Femur (tissue), 1 donor: ENCODE data around the gene GRID2IP.
A peak's percentile ranks its signal among the peaks of the same experiment; 100 is the strongest.

ENCODE experiments used
- DNase-seq: peaks from one replicate; pipeline ENCODE4 v3.0.0-alpha.2; 2017

The GRID2IP gene

GRCh38 chr7:6559896-6560295 lies 8.6 kb upstream of the GRID2IP start:
- DNase-seq, result no peak

- DNase-seq, result no peak
These were observed 7.6 kb upstream of the GRID2IP start for GRCh38 chr7:6558837-6559236.

GRCh38 chr7:6556196-6556595 lies 4.9 kb upstream of the GRID2IP start:
- no peak for DNase-seq

- no peak for DNase-seq
These were observed 3.6 kb upstream of the GRID2IP start for GRCh38 chr7:6554848-6555247.

GRCh38 chr7:6553448-6554044 lies 2.3 kb upstream of the GRID2IP start:
- DNase-seq, result no peak

DNA sequence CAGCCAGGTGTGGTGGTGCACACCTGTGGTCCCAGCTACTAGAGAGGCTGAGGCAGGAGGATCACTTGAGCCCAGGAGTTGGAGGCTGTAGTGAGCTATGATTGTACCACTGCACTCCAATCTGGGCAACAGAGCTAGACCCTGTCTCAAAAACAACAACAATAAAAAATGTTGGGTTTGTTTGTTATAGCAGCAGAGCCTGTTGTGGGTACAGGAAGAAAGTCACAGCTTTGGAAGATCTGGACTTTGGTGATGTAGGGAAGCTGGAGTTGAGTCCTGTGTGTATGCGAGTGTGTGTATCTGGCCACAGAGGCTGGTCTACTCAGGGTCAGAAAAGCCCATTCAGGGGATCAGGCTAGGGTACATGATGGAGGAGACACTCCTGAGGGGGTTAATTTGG lies 3.9 kb downstream of the GRID2IP start:
- DNase-seq, result no peak

GRCh38 chr7:6546498-6547251 lies 4.6 kb downstream of the GRID2IP start:
- DNase-seq, result no peak

DNA sequence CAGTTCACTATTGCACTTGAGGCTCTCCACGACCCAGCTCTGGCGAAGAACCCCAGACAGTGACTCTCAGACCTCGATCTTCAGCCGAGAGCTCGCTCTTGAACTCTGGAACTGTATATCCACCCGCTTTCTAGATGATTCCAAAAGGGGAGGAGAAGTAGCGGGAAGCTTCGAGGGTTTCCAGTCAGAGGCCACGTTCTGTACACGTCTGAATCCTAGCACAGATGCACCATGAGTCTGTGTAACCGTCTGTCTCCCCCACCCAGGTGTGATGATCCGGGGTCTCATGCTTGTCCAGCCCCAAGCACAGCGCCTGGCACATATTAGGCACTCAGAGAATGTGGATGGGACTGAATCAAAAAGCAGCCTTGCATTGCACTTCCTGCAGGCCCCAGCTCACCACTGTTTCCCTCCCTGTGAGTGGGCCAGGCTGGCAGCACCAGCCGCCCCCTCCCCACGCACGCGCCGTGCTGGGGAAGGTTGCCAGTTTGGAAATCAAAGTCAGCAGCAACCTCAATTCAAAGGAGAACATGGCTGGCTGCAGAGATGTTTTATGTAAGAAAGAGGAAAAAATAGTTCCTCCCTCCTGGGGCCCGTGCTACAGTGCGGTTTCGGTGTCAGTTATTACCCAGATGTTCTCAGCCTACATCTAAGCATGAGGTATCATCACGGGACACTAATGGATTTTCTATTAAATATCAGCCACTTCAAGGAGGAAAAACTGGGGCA lies 5.7 kb downstream of the GRID2IP start:
- DNase-seq, result no peak

DNA sequence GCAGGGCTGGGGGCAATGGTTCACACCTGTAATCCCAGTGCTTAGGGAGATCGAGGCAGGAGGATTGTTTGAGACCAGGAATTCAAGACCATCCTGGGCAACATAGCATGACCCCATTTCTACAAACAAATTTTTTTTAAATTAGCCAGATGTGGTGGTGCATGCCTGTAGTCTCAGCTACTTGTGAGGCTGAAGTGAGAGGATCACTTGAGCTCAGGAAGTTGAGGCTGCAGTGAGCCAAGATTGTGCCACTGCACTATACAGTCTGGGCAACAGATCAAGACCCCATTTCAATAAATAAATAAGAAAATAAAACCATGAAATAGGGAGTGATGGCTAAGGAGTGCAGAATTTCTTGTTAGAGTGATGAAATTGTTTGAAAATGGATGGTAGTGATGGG lies 8.9 kb downstream of the GRID2IP start:
- DNase-seq, result no peak

GRCh38 chr7:6536262-6537260 lies 14.7 kb downstream of the GRID2IP start:
- DNase-seq, result peak; percentile 54

DNA sequence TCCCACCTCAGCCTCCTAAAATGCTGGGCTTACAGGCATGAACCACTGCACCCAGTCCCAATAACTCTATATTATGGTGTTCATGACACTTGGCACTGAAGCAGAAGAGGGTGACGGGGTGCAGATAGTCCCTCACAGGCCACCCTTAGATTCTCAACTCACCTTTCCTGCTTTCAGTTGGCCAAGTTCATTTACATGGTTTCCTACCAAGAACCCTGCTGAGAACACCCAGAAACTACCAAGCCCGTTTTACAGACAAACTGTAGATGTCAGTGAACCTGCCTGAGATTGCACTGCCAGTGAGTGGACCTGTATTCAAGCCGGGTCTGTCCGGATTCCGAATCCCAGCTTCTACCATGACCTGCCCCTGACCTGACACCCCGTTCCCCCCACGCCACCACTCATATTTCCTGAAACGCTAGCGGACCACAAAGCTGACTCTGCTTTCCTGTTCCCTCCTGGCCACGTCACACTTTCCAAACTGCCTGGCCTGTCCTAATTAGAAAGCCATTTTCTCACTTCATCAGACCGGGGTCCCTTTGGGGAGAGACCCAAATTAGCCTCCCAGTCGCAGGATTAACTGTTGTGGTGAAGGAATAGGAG lies 17.3 kb downstream of the GRID2IP start:
- no peak for DNase-seq

- no peak for DNase-seq
These were observed 18.7 kb downstream of the GRID2IP start for GRCh38 chr7:6532516-6532915.

GRCh38 chr7:6531492-6532279 lies 19.6 kb downstream of the GRID2IP start:
- no peak for DNase-seq

DNA sequence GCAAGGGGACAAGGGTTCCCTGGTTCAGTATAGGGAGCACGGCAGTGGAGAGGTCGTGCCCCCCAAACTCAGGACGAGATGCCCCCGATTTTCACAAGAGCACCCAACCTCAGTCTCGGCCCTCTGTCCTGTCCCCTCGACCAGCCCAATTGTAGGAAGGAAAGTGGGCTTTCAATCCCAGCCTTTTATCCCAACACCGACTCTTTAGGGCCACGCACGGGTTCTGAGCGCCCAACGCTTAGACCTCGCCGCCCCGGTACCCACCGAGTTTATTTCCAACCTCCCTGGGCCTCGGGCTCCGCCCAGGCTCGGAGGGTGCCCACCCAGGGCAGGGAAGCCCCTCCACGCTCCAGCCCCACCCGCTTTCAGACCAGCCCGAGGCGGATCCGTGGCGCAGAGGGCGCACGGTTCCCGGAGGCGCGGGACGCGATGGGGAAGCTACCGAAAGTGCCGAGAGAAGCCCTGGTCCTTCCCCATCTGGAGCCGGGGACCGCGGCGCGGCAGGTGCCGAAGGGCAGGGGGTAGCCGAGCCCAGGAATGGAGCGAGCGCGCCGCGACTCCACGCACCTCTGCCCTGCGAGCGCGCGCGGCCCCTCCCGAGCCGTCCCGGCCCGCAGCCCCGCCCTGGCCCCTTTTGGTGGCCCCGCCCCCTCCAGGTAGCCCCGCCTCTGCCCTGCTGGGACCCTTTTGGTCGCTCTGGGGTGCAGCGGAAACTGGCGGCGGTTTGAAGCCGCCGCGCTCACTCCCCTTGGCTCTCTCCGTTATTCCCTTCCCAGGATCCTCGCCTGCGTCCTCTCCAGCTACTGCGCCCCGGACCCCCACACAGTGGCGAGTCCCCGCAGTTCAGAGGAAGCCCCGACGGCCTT lies 20.4 kb downstream of the GRID2IP start:
- DNase-seq, result no peak

GRCh38 chr7:6529643-6530042 lies 21.6 kb downstream of the GRID2IP start:
- no peak for DNase-seq

DNA sequence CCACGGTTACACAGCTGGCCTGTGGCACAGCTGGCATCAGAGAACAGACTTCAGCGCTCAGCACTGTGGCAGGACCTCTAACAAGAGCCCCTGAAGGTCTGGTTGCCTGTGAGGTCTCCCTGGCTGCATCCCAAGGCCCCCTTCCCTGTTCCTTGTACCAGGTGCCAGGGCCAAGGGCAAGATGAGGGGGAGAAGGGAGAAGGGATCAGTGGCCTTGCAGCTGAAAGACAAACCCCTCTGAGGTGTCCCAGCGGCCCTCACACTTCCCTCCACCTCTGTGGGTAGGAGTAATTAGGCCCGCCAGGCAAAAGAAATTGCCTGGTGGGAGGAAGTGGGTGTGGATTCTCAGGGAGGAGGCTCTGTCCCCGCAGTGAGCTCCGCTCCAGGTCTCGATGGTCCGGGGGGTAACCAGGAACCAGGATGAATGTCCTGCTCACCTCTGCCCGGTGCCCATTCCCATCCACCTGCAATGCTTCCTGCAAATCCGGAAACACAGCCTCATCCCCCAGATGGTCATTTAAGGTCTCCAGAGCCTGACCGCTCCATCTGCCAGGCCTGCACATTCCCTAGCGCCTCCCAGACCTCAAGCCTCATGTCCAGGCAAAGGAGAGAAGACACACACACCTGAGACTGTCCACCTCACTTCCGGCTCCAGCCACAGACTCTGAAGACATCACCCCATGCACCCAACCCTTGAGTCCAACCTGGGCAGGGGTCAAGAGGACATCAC lies 22.7 kb downstream of the GRID2IP start:
- no peak for DNase-seq

DNA sequence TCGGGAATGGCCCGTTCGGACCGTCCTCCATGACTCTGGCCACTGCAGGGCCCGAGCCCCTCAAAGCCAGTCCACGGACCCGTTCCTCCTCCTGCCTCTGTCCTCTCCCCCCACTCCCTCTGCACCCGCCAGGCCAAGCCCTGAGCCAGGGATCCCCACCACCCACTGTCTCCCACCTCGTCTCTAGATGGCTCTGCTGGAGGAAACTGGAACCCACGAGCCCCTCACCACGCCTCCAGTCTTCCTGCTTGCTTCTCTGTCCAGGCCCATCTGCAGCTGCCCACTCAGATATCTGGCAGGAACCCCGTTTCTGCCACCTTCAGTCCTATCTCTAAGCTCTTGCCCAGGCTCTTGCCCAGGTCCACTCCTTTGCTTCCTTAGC lies 24.3 kb downstream of the GRID2IP start:
- DNase-seq, result no peak

DNA sequence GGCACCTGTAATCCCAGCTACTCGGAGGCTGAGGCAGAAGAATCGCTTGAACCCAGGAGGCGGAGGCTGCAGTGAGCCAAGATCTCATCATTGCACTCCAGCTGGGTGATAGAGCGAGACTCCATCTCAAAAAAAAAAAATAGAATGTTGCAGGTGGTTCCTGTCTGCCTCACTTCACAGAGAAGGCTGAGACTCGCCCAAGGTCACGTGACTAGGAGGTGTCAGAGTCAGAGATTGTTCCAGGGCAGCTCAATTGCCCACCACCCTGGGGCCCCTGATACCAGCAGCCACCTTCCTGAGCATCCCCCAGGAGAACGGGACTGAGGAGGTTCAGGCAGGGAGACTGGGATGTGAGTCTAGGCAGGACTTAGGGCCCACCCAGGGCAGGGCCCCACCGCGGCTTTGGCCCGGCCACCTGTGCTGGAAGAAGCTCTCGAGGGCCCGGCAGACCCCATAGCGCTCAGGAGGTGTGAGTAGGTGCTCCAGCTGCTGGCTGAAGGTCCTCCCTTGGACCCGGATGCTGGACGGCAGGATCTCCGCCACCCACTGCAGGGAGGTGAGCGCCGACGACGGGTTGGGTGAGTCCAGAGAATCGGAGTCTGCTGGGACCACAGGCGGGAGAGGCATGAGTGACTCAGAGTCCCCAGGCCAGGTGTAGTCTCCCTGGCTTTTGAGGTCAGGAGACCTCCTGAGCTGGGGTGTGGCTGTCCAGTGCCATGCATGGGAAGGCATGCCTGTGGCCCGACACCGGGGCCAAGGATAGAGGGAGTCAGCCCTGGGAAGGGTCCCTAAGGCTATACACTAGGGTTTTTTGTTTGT lies 30.9 kb downstream of the GRID2IP start:
- no peak for DNase-seq
